ENCODE measurements around the gene ADGRD1. TPM values are rescaled to one million over a fixed set of nuclear protein-coding genes. Genes with fewer than 3 reads are reported as not detected.

Gene ADGRD1
- polyA plus RNA-seq, 1 of the 3 experiments (the other 2 are of a cell fraction), result not detected

DNA sequence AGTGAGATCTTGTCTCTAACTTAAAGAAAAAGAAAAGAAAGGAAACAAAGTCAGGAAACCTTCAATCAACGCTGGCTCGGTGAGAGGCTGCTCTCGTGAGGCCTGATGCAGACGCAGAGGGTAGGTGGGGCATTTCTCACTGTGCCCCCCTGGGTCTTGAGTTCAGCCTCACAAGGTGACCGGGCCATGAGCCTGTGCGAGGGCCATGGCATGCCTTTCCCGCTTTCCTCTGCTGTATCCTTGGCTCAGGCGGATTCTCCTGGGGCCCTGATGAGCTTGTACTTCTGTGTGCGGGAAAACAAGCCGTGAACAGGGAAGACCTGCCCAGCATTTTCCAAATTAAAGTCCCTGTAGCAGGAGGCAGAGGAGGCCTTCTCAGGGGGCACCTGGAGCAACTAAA lies 20.2 kb downstream of the ADGRD1 start:
- Histone ChIP-seq H3K9ac (no peak overlapping the region), H3K27me3 (ENCODE audit: insufficient read depth) (no peaks in the 10 kb centered on the region), H3F3A (replicated peaks; ENCODE audit: insufficient read depth) (no peaks in the 10 kb centered on the region), H3K9me3 (no peaks in the 10 kb centered on the region), H3K4me2 (no peak overlapping the region), H3K9me2 (no peaks in the 10 kb centered on the region), H3K79me2 (ENCODE audit: insufficient read depth) (no peaks in the 10 kb centered on the region), H2AFZ (ENCODE audit: low read depth) (no peak overlapping the region), H3K4me1 (ENCODE audit: control insufficient read depth in 1 of 2, insufficient read depth in 2 of 2, low read depth in 1 of 2, low read length in 1 of 2) (peaks cover 0 to 7% of the 10 kb centered on the region in 2 experiments; a peak in 1 of 4 replicates), H3K4me3 (ENCODE audit: low read depth in 2 of 2, low read length in 1 of 2) (no peak overlapping the region), H3K36me3 (replicated peaks in 1 of 2; ENCODE audit: control insufficient read depth in 1 of 2, insufficient read depth in 2 of 2, low read length in 1 of 2) (no peaks in the 10 kb centered on the region), H3K27ac (ENCODE audit: low read depth in 2 of 2, low read length in 1 of 2) (no peak overlapping the region), H4K20me1 (ENCODE audit: insufficient read depth) (no peaks in the 10 kb centered on the region)
- DNase-seq, result no peak
- WGBS (ENCODE audit: low lambda C conversion rate), result 52% methylated on average over 10 of the region's 10 CpGs
- CTCF ChIA-PET, result interaction anchor here (1.8 to 2.0 kb wide), 2 partner anchors 130 to 158 kb away, joined by 5 to 6 read pairs; no protein-coding TSS in a partner anchor
- TF ChIP-seq FOSL2 (IDR thresholded peaks at IDR 0.05; ENCODE audit: borderline replicate concordance, low read depth), result no peak
- TF ChIP-seq, protein P1, sequence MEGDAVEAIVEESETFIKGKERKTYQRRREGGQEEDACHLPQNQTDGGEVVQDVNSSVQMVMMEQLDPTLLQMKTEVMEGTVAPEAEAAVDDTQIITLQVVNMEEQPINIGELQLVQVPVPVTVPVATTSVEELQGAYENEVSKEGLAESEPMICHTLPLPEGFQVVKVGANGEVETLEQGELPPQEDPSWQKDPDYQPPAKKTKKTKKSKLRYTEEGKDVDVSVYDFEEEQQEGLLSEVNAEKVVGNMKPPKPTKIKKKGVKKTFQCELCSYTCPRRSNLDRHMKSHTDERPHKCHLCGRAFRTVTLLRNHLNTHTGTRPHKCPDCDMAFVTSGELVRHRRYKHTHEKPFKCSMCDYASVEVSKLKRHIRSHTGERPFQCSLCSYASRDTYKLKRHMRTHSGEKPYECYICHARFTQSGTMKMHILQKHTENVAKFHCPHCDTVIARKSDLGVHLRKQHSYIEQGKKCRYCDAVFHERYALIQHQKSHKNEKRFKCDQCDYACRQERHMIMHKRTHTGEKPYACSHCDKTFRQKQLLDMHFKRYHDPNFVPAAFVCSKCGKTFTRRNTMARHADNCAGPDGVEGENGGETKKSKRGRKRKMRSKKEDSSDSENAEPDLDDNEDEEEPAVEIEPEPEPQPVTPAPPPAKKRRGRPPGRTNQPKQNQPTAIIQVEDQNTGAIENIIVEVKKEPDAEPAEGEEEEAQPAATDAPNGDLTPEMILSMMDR (IDR thresholded peaks at IDR 0.05), result no peak
- TF ChIP-seq, protein P2, sequence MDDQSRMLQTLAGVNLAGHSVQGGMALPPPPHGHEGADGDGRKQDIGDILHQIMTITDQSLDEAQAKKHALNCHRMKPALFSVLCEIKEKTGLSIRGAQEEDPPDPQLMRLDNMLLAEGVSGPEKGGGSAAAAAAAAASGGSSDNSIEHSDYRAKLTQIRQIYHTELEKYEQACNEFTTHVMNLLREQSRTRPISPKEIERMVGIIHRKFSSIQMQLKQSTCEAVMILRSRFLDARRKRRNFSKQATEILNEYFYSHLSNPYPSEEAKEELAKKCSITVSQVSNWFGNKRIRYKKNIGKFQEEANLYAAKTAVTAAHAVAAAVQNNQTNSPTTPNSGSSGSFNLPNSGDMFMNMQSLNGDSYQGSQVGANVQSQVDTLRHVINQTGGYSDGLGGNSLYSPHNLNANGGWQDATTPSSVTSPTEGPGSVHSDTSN (IDR thresholded peaks at IDR 0.05), result no peak
- TF ChIP-seq RAD21 (IDR thresholded peaks at IDR 0.05; ENCODE audit: low read length), result no peak
- no peak for TF ChIP-seq TAF1 (IDR thresholded peaks at IDR 0.05; ENCODE audit: borderline replicate concordance, low read depth, low read length)
- no peak for TF ChIP-seq EZH2phosphoT487 (IDR thresholded peaks at IDR 0.05; ENCODE audit: borderline replicate concordance, low read depth)
- TF ChIP-seq, protein P3, sequence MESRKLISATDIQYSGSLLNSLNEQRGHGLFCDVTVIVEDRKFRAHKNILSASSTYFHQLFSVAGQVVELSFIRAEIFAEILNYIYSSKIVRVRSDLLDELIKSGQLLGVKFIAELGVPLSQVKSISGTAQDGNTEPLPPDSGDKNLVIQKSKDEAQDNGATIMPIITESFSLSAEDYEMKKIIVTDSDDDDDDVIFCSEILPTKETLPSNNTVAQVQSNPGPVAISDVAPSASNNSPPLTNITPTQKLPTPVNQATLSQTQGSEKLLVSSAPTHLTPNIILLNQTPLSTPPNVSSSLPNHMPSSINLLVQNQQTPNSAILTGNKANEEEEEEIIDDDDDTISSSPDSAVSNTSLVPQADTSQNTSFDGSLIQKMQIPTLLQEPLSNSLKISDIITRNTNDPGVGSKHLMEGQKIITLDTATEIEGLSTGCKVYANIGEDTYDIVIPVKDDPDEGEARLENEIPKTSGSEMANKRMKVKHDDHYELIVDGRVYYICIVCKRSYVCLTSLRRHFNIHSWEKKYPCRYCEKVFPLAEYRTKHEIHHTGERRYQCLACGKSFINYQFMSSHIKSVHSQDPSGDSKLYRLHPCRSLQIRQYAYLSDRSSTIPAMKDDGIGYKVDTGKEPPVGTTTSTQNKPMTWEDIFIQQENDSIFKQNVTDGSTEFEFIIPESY (IDR thresholded peaks at IDR 0.05; ENCODE audit: borderline replicate concordance, low read depth), result no peak
- no peak for TF ChIP-seq SMC3 (IDR thresholded peaks at IDR 0.05; ENCODE audit: low read depth, low read length)
- no peak for TF ChIP-seq NFIC (IDR thresholded peaks at IDR 0.05; ENCODE audit: borderline replicate concordance)
- TF ChIP-seq, protein P4, sequence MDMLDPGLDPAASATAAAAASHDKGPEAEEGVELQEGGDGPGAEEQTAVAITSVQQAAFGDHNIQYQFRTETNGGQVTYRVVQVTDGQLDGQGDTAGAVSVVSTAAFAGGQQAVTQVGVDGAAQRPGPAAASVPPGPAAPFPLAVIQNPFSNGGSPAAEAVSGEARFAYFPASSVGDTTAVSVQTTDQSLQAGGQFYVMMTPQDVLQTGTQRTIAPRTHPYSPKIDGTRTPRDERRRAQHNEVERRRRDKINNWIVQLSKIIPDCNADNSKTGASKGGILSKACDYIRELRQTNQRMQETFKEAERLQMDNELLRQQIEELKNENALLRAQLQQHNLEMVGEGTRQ (IDR thresholded peaks at IDR 0.05; ENCODE audit: borderline replicate concordance, low read depth, low read length), result no peak
- POLR2A ChIA-PET, result no interaction called here

DNA sequence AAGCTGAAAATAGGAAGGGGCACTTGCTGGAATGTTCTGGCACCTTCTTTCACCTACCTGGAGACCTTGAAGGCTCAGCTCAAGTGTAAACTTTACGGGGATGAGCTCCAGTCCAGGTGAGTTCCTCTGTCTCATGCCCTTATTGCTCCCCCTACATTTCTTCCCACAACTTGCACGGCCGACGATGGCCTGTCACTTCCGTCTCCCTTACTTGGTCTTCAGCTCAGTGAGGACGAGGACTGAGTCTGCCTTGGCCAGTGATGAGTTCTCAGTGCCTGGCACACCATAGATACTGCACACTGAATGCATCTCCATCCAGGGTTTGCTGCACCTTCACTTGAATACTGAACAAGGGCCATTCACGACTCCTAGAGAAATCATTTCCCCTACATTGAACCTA lies 21.4 kb downstream of the ADGRD1 start:
- H3K36me3 ChIP-seq (replicated peaks in 1 of 2; ENCODE audit: control insufficient read depth in 1 of 2, insufficient read depth in 2 of 2, low read length in 1 of 2), result no peaks in the 10 kb centered on the region
- no peaks in the 10 kb centered on the region for H3K9me3 ChIP-seq
- H3K9me2 ChIP-seq, result no peaks in the 10 kb centered on the region
- no peaks in the 10 kb centered on the region for H4K20me1 ChIP-seq (ENCODE audit: insufficient read depth)
- TF ChIP-seq, protein P5, sequence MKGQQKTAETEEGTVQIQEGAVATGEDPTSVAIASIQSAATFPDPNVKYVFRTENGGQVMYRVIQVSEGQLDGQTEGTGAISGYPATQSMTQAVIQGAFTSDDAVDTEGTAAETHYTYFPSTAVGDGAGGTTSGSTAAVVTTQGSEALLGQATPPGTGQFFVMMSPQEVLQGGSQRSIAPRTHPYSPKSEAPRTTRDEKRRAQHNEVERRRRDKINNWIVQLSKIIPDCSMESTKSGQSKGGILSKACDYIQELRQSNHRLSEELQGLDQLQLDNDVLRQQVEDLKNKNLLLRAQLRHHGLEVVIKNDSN (IDR thresholded peaks at IDR 0.05; ENCODE audit: borderline replicate concordance, low read depth), result no peak
- TF ChIP-seq RXRA (IDR thresholded peaks at IDR 0.05; ENCODE audit: borderline replicate concordance, low read depth) (no peak), NFIC (IDR thresholded peaks at IDR 0.05; ENCODE audit: borderline replicate concordance) (no peak), GATA2 (CRISPR knock-in tag; IDR thresholded peaks at IDR 0.05) (no peak), YY1 (IDR thresholded peaks at IDR 0.05; ENCODE audit: low read depth) (no peak), FOXJ3 (CRISPR knock-in tag; IDR thresholded peaks at IDR 0.05) (no peak), RCOR1 (IDR thresholded peaks at IDR 0.05; ENCODE audit: low read length) (no peak), FOSL2 (IDR thresholded peaks at IDR 0.05; ENCODE audit: borderline replicate concordance, low read depth) (no peak), NRF1 (IDR thresholded peaks at IDR 0.05; ENCODE audit: low read depth, low read length) (no peak), EZH2phosphoT487 (IDR thresholded peaks at IDR 0.05; ENCODE audit: borderline replicate concordance, low read depth) (no peak), FOXM1 (IDR thresholded peaks at IDR 0.05; ENCODE audit: low read depth) (no peak), SIN3A (IDR thresholded peaks at IDR 0.05; ENCODE audit: borderline replicate concordance, low read depth, low read length) (no peak)
- TF ChIP-seq, protein P4 (IDR thresholded peaks at IDR 0.05; ENCODE audit: borderline replicate concordance, low read depth, low read length), result no peak
- WGBS (ENCODE audit: low lambda C conversion rate), result 59% methylated on average over 6 of the region's 7 CpGs
- no peak overlapping the region for H3K4me2 ChIP-seq
- no peak overlapping the region for H3K4me3 ChIP-seq (ENCODE audit: low read depth in 2 of 2, low read length in 1 of 2)
- H3K27ac ChIP-seq (ENCODE audit: low read depth in 2 of 2, low read length in 1 of 2), result no peak overlapping the region
- H3F3A ChIP-seq (replicated peaks; ENCODE audit: insufficient read depth), result no peaks in the 10 kb centered on the region
- CTCF ChIA-PET, result interaction anchor here (0.8 to 1.8 kb wide), 2 partner anchors 11 to 157 kb away, joined by 4 to 5 read pairs; no protein-coding TSS in a partner anchor
- H2AFZ ChIP-seq (ENCODE audit: low read depth), result no peak overlapping the region
- H3K27me3 ChIP-seq (ENCODE audit: insufficient read depth), result no peaks in the 10 kb centered on the region
- H3K79me2 ChIP-seq (ENCODE audit: insufficient read depth), result no peaks in the 10 kb centered on the region
- peaks cover 0 to 10% of the 10 kb centered on the region in 2 experiments; a peak in 1 of 4 replicates for H3K4me1 ChIP-seq (ENCODE audit: control insufficient read depth in 1 of 2, insufficient read depth in 2 of 2, low read depth in 1 of 2, low read length in 1 of 2)
- POLR2A ChIA-PET, result no interaction called here
- no peak overlapping the region for H3K9ac ChIP-seq
- DNase-seq, result no peak

All from SK-N-SH (cell line).